Activated naive CD4-positive, alpha-beta T cell treated with anti-CD3 and anti-CD28 coated beads for 36 hours (primary cell): ENCODE measurements around the gene FYCO1. TPM values are rescaled to one million over a fixed set of nuclear protein-coding genes. Genes with fewer than 3 reads are reported as not detected.

Experiments
- CTCF ChIA-PET: fragments of 350-600 bp; sonication (Branson Sonifier 250); formaldehyde crosslinking; loops from one replicate; lab custom pipeline; 2021; ENCODE audit warnings: antibody characterized with exemption; lab: Charles Lee
- DNase-seq: peaks from one replicate; pipeline ENCODE4 v3.0.0-alpha.2; 2020
- H3K27ac Mint-ChIP-seq: one replicate; pipeline ENCODE4 v1.8.0; 2021; ENCODE audit warnings: mild to moderate bottlenecking, mixed read lengths
- H3K27me3 Mint-ChIP-seq: one replicate; pipeline ENCODE4 v1.8.0; 2021; ENCODE audit warnings: low read depth, mixed read lengths
- H3K36me3 Mint-ChIP-seq: one replicate; pipeline ENCODE4 v1.8.0; 2021; ENCODE audit warnings: low read depth, mixed read lengths
- H3K4me1 Mint-ChIP-seq: one replicate; pipeline ENCODE4 v1.8.0; 2021; ENCODE audit warnings: low read depth, mixed read lengths
- H3K4me3 Mint-ChIP-seq: one replicate; pipeline ENCODE4 v1.8.0; 2021; ENCODE audit warnings: mild to moderate bottlenecking, moderate library complexity, mixed read lengths
- H3K9me3 Mint-ChIP-seq: one replicate; pipeline ENCODE4 v1.8.0; 2021; ENCODE audit warnings: mixed read lengths
- intact Hi-C: fragments of 100-400 bp; cut with micrococcal nuclease; formaldehyde crosslinking; loops from one replicate; pipeline ENCODE4 v1.15.1; 2023
- total RNA-seq, 2 experiments: library from RNA; stranded (reverse); gene quantifications; one replicate each; pipeline ENCODE4 v1.2.3, GENCODE V29; 2021

Gene FYCO1
- total RNA-seq, 2 experiments from 2014 or later = 10.2 to 10.5 TPM

- Mint-ChIP-seq H3K4me3 (no peak overlapping the region), H3K9me3 (no peaks in the 10 kb centered on the region), H3K4me1 (peaks cover 11% of the 10 kb centered on the region), H3K36me3 (peaks cover 3% of the 10 kb centered on the region), H3K27ac (no peak overlapping the region), H3K27me3 (no peaks in the 10 kb centered on the region)
- intact Hi-C loops = no loop called here
- no peak for DNase-seq
- CTCF ChIA-PET = no interaction called here
Measured at GRCh38 chr3:45905755-45906154, 89.9 kb downstream of the FYCO1 start.

- H3K27me3 Mint-ChIP-seq = no peaks in the 10 kb centered on the region
- CTCF ChIA-PET = interaction anchor here (0.6 kb wide), 1 partner anchor 393 kb away, joined by 3 read pairs; no protein-coding TSS in a partner anchor
Measured at GRCh38 chr3:45904931-45905330, 90.7 kb downstream of the FYCO1 start.

GRCh38 chr3:45896956-45897355, 98.7 kb downstream of the FYCO1 start:
- no peak overlapping the region for H3K27ac Mint-ChIP-seq
- no peaks in the 10 kb centered on the region for H3K36me3 Mint-ChIP-seq
- peaks cover 4% of the 10 kb centered on the region for H3K27me3 Mint-ChIP-seq
- H3K4me1 Mint-ChIP-seq = peaks cover 14% of the 10 kb centered on the region
- CTCF ChIA-PET = no interaction called here
- no peak overlapping the region for H3K4me3 Mint-ChIP-seq
- DNase-seq = no peak
- intact Hi-C loops = no loop called here
- no peaks in the 10 kb centered on the region for H3K9me3 Mint-ChIP-seq

More at GRCh38 chr3:45904931-45905330, 90.7 kb downstream of the FYCO1 start:
- Mint-ChIP-seq H3K27ac (no peak overlapping the region), H3K4me1 (peaks cover 11% of the 10 kb centered on the region), H3K36me3 (peaks cover 3% of the 10 kb centered on the region), H3K9me3 (no peaks in the 10 kb centered on the region), H3K4me3 (no peak overlapping the region)
- intact Hi-C loops = no loop called here
- DNase-seq = no peak

- peaks cover 11% of the 10 kb centered on the region for H3K27me3 Mint-ChIP-seq
Measured at GRCh38 chr3:45895686-45896468, 99.7 kb downstream of the FYCO1 start.

GRCh38 chr3:45894015-45894414, 101.6 kb downstream of the FYCO1 start:
- Mint-ChIP-seq H3K9me3 (no peaks in the 10 kb centered on the region), H3K36me3 (no peaks in the 10 kb centered on the region), H3K4me3 (no peak overlapping the region), H3K27ac (no peak overlapping the region), H3K4me1 (peaks cover 25% of the 10 kb centered on the region), H3K27me3 (peaks cover 13% of the 10 kb centered on the region)
- CTCF ChIA-PET = interaction anchor here (0.8 to 1.3 kb wide), 3 partner anchors 25 to 185 kb away, joined by 3 to 4 read pairs (median 3); no protein-coding TSS in a partner anchor
- DNase-seq = no peak
- intact Hi-C loops = no loop called here

More at GRCh38 chr3:45895686-45896468, 99.7 kb downstream of the FYCO1 start:
- CTCF ChIA-PET = no interaction called here
- Mint-ChIP-seq H3K4me3 (no peak overlapping the region), H3K27ac (no peak overlapping the region), H3K9me3 (no peaks in the 10 kb centered on the region), H3K36me3 (no peaks in the 10 kb centered on the region), H3K4me1 (peaks cover 18% of the 10 kb centered on the region)
- DNase-seq = no peak
- intact Hi-C loops = no loop called here

- H3K27me3 Mint-ChIP-seq = peaks cover 16% of the 10 kb centered on the region
- intact Hi-C loops = no loop called here
Measured at GRCh38 chr3:45892161-45892560, 103.5 kb downstream of the FYCO1 start.

GRCh38 chr3:45890405-45890804, 105.2 kb downstream of the FYCO1 start:
- Mint-ChIP-seq H3K27me3 (peaks cover 16% of the 10 kb centered on the region), H3K4me3 (no peak overlapping the region), H3K9me3 (no peaks in the 10 kb centered on the region), H3K36me3 (no peaks in the 10 kb centered on the region), H3K27ac (no peak overlapping the region), H3K4me1 (peaks cover 35% of the 10 kb centered on the region)
- CTCF ChIA-PET = no interaction called here
- peak; percentile 24 for DNase-seq
- intact Hi-C loops = no loop called here

More at GRCh38 chr3:45892161-45892560, 103.5 kb downstream of the FYCO1 start:
- no peaks in the 10 kb centered on the region for H3K36me3 Mint-ChIP-seq
- CTCF ChIA-PET = no interaction called here
- no peak for DNase-seq
- H3K4me1 Mint-ChIP-seq = peaks cover 35% of the 10 kb centered on the region
- no peak overlapping the region for H3K4me3 Mint-ChIP-seq
- no peaks in the 10 kb centered on the region for H3K9me3 Mint-ChIP-seq
- no peak overlapping the region for H3K27ac Mint-ChIP-seq

GRCh38 chr3:45889337-45889736, 106.3 kb downstream of the FYCO1 start:
- H3K4me1 Mint-ChIP-seq = peaks cover 35% of the 10 kb centered on the region
- no peak overlapping the region for H3K4me3 Mint-ChIP-seq
- intact Hi-C loops = no loop called here
- CTCF ChIA-PET = no interaction called here
- no peak for DNase-seq
- H3K9me3 Mint-ChIP-seq = no peaks in the 10 kb centered on the region
- H3K36me3 Mint-ChIP-seq = no peaks in the 10 kb centered on the region
- peaks cover 16% of the 10 kb centered on the region for H3K27me3 Mint-ChIP-seq
- no peak overlapping the region for H3K27ac Mint-ChIP-seq

GRCh38 chr3:45887759-45888511, 107.7 kb downstream of the FYCO1 start:
- Mint-ChIP-seq H3K27me3 (peaks cover 18% of the 10 kb centered on the region), H3K27ac (no peak overlapping the region), H3K36me3 (no peaks in the 10 kb centered on the region), H3K4me1 (peaks cover 25% of the 10 kb centered on the region), H3K9me3 (no peaks in the 10 kb centered on the region), H3K4me3 (no peak overlapping the region)
- CTCF ChIA-PET = interaction anchor here (0.6 to 1.1 kb wide), 3 partner anchors 191 to 228 kb away, joined by 3 to 5 read pairs (median 3); no protein-coding TSS in a partner anchor
- intact Hi-C loops = no loop called here
- DNase-seq = no peak

GRCh38 chr3:45887285-45887684, 108.3 kb downstream of the FYCO1 start:
- Mint-ChIP-seq H3K27ac (no peak overlapping the region), H3K9me3 (no peaks in the 10 kb centered on the region), H3K36me3 (no peaks in the 10 kb centered on the region), H3K4me3 (no peak overlapping the region), H3K27me3 (peaks cover 14% of the 10 kb centered on the region), H3K4me1 (peaks cover 21% of the 10 kb centered on the region)
- intact Hi-C loops = no loop called here
- CTCF ChIA-PET = interaction anchor here (0.6 to 1.1 kb wide), 2 partner anchors 224 to 227 kb away, joined by 3 to 5 read pairs; no protein-coding TSS in a partner anchor
- DNase-seq = no peak

GRCh38 chr3:45885979-45886705, 109.5 kb downstream of the FYCO1 start, which contains the start of gene CCR9:
CCR9 (plus strand) TSS chr3:45886543; CDS start chr3:45894934, 8,391 bp downstream.
- DNase-seq = no peak
- no peaks in the 10 kb centered on the region for H3K36me3 Mint-ChIP-seq
- no peak within 1 kb of the TSS for H3K27ac Mint-ChIP-seq
- no peak within 1 kb of the TSS for H3K4me3 Mint-ChIP-seq
- H3K4me1 Mint-ChIP-seq = peaks cover 23% of the 10 kb centered on the region
- intact Hi-C loops = no loop called here
- CTCF ChIA-PET = no interaction called here
- peaks cover 7% of the 10 kb centered on the region for H3K27me3 Mint-ChIP-seq
- H3K9me3 Mint-ChIP-seq = no peaks in the 10 kb centered on the region
